HG02610 (cell line): ENCODE measurements around the gene FBXL15.
"Not testable (repeated sequence)": the region's sequence is repeated elsewhere in the genome, so short reads cannot be mapped to it uniquely, and the experiment has no call there.

Source experiments
- ATAC-seq: cut with Tn5 transposase; IDR thresholded peaks from one replicate; pipeline ENCODE4 v1.9.1; 2021; ENCODE audit warnings: mild to moderate bottlenecking, moderate library complexity; ENCODE audit not compliant: unreplicated experiment

Gene FBXL15

GRCh38 chr10:102452672-102453340, 32.2 kb downstream of the FBXL15 start:
- no peak for ATAC-seq

GRCh38 chr10:102453502-102453901, 32.9 kb downstream of the FBXL15 start:
- no peak for ATAC-seq

- not testable (repeated sequence) for ATAC-seq
Measured at GRCh38 chr10:102454662-102455487, 34.2 kb downstream of the FBXL15 start.

GRCh38 chr10:102455893-102456471, 35.3 kb downstream of the FBXL15 start:
- ATAC-seq: no peak

GRCh38 chr10:102457591-102458150, 37.0 kb downstream of the FBXL15 start:
- no peak for ATAC-seq

GRCh38 chr10:102458656-102459055, 38.0 kb downstream of the FBXL15 start:
- ATAC-seq: no peak

- no peak for ATAC-seq
Measured at GRCh38 chr10:102460836-102461186, 40.2 kb downstream of the FBXL15 start.

- peak; percentile 81 for ATAC-seq
Measured at GRCh38 chr10:102461187-102462054, 40.8 kb downstream of the FBXL15 start.

- no peak for ATAC-seq
Measured at GRCh38 chr10:102462512-102463054, 41.9 kb downstream of the FBXL15 start.

- no peak for ATAC-seq
Measured at GRCh38 chr10:102463983-102464382, 43.3 kb downstream of the FBXL15 start.

- no peak for ATAC-seq
Measured at GRCh38 chr10:102465466-102465865, 44.8 kb downstream of the FBXL15 start.

- ATAC-seq: no peak
Measured at GRCh38 chr10:102467318-102467717, 46.7 kb downstream of the FBXL15 start.

GRCh38 chr10:102467971-102468438, 47.4 kb downstream of the FBXL15 start:
- ATAC-seq: no peak

GRCh38 chr10:102468683-102469082, 48.0 kb downstream of the FBXL15 start:
- ATAC-seq: no peak

- ATAC-seq: no peak
Measured at GRCh38 chr10:102470579-102471546, 50.2 kb downstream of the FBXL15 start.
